Measurements from ENCODE around the gene COL4A4.

COL4A4 gene

DNA sequence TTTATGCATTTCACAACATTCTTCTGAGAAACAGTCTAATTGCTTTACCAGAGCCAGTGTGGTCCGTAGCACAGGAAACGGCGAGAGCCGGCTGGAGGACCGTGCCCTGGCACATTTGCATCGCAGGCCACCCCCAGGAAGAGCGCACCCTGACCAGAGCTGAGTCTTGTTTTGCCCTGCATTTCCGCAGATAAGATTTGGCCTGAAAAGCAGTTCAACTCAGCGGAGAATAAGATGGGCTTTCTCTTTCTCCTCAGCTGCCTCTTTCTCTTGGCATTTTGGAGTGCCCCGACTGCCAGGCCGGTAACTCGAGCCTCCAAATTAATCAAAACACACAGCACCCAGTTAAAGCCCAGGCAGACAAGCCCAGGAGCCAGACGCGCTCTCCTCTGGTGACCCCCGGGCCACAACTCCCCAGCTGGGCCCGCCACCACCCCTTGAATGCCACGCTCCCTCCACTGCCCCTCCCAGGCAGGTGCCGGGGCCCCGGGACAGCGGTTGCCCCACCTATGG, 464 bp downstream of the COL4A4 start:
- in situ Hi-C loops (cut with HindIII; ENCODE audit: low sequenced_read_pairs), result no loop called here

DNA sequence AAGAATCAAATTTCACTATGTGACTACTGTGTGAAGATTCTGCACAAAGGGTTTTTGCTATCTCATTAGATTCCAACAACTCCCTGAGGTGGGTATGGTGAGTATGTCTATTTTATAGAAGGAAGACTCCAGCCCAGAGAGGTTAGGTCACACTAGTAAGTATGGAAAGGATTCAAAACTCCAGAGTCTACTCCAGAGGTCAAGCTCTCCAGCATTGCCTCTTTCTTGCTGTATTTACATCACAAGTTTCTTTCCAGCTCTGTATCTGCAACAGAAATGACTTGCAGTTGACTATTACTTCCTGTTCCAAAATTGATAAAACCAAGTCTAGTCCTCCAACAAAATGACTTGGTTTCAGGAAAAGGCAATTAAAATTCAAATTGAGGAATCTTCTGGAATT, 2.1 kb downstream of the COL4A4 start:
- in situ Hi-C loops (cut with HindIII; ENCODE audit: low sequenced_read_pairs), result no loop called here

DNA sequence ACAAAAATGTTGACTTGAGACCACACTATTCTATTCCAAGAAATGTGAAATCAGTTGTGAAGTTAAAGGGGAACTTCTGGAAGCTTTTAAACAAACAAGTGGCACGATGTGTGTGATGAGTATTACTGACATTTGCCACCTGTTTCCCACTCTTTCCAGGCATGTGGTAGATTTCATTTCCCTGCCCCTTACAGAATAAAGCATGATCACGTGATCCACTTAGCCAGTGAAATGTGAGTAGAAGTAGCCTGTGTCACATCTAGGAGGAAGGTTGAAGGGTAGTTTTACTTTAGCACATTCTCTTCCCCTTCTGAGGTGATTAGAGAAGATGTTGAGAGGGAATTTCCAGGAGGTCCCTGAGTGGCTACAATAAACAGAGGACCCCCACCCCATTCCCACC, 3.8 kb downstream of the COL4A4 start:
- in situ Hi-C loops (cut with HindIII; ENCODE audit: low sequenced_read_pairs), result no loop called here

DNA sequence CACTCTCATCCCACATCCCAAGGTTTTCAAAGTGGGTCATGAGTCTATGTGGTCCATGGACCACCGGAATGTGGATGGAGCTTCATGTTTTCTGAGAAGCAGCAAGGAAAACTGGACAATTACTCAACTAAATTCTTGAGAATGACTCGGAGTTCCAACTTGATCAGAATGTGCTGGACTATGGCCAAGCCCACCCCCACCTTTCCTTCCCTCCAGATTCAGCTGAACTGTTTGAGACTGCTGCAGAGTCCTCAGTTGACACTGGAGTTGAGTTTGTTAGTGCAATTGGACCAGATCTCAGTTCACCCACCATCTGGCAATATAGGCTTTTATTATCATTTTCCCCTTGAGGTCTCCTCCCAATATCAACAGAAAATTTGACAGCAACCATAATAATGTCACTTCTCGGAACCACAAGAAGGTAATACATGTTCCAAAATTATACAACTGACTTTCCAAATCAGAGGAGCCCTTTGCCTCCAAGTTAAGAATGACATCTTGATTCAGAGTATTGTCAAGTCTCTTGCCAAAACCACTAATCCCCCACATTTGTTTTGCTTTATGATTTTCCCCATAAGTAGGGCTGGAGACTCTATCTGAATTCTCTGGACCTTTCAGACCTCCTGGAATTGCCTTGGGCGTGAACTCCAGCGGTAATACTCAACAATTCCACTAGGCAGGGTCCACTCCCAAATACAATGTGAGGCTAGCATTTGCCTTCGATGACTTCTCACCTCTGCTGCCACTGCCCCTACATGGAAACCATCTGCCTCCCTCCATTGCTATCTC, 8.8 kb downstream of the COL4A4 start:
- in situ Hi-C loops (cut with HindIII; ENCODE audit: low sequenced_read_pairs), result no loop called here

DNA sequence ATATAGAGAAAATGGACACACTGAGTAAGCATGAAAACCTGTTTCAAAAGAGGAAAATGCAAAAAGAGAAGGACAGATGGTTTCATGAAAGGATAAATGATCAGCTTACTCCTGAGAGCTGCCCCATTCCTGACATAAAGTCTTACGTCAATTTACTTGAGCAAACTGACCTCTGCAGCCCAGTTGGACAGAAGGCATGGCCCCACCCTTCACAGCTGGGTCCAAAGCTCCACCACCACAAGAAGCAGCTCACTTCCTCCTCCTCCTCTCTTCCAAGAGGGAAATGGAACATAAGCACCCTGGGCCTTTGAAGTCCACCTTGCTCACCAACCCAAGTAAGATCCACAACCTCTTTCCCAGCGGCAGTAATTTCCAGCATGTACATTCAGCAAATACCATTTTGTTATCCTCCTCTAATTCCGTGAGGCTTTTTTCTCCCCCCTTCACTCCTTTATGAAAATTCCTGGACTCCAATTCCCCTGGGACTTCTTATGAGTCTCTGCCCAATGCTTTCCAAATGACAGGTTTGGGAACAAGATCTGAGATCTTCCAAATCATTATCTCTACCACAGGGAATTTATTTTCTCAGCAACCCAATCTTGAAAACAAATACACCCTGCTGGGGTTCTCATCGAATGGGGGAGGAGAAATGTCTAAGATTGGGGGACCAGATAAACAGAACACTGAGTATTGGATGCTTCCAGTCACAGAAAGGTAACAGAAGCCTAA, 10.1 kb downstream of the COL4A4 start:
- in situ Hi-C loops (cut with HindIII; ENCODE audit: low sequenced_read_pairs), result no loop called here

DNA sequence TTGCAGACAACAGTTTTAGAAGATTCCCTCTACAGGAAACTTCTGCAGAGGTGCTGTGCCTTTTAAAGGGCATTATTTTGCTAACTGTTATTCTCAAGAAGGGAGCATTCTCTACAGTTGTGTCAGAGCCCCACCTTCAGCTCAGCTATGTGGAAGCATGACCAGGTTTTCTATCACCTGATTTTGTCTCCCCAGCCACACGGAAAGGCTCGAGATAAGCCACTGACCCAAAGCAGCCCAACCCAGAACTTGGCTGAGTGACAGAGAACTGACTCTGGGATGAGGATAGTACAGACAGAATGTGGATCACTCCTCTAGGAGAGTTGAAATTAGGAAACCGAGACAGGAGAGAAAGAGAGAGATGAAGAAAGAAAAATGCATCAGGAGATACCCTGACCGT, 10.7 kb downstream of the COL4A4 start:
- in situ Hi-C loops (cut with HindIII; ENCODE audit: low sequenced_read_pairs), result no loop called here

DNA sequence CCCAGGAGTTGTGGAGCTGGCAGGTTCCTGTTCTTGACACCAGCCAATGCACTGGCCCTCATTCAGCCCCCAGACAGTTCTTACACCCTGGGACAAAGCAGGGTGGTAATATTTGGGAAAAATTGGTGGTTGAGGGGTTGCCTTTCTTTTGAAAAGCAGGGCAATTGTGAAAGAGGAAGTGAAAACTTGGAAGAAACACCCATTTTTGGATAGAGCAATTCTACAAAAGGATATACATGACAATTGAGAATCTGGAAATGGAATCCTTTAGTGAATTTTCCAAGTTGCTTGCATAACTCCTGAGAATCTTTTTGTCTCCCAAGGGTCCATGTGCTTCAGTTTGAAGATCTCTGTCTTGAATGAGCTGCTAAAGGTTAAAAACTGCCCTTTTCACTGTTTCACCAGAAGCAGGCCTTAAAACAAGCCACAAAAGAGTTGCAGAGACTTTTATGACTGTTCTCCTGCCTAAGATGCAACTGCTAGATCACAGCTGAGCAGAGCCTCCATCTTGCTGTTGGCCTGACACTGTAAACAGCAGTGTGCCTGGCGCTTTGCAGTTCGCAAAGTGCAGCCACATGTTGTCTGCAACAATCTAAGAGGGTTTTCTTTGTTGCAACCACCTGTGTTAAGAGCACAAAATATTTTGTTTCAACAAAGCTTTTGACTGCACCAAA, 11.8 kb downstream of the COL4A4 start:
- in situ Hi-C loops (cut with HindIII; ENCODE audit: low sequenced_read_pairs), result no loop called here

DNA sequence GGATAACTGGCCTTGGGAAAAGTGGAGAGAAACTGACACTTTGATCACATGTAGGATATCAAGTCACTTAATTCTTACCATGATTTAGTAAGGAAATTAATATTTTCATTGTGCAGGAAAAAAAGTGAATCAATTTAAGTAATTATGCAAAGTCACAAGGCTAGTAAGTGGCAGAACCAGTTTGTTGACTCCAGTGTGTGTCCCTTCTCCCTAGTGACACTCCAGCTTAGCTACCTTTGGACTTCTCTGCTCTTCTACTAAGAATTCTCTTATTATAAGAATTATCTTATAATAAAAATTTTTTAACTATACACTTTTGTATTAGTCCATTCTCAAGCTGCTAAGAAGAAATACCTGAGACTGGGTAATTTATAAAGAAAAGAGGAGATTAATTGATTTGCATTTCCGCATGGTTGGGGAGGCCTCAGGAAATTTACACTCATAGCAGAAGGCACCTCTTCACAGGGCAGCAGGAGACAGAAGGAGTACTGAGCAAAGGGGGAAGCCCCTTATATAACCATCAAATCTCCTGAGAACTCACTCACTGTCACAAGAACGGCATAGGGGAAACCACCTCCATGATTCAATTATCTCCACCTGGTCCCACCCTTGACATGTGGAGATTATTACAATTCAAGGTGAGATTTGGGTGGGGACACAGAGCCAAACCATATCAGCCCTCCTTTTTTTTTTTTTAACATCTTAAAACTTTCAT, 13.6 kb downstream of the COL4A4 start:
- in situ Hi-C loops (cut with HindIII; ENCODE audit: low sequenced_read_pairs), result no loop called here

DNA sequence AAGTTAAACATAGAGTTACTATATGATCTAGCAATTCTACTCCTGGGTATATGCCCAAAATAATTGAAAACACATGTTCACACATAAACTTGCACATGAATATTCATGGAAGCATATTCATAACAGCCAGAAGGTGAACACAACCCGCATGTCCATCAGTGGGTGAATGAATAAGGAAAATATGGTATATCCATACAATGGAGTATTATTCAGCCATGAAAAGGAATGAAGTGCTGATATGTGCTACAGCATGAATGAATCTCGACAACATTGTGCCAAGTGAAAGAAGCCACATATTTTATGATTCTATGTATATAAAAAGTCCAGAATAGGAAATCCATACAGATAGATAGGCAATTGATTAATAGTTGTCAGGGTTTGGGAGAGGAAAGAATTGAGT, 15.9 kb downstream of the COL4A4 start:
- in situ Hi-C loops (cut with HindIII; ENCODE audit: low sequenced_read_pairs), result no loop called here

DNA sequence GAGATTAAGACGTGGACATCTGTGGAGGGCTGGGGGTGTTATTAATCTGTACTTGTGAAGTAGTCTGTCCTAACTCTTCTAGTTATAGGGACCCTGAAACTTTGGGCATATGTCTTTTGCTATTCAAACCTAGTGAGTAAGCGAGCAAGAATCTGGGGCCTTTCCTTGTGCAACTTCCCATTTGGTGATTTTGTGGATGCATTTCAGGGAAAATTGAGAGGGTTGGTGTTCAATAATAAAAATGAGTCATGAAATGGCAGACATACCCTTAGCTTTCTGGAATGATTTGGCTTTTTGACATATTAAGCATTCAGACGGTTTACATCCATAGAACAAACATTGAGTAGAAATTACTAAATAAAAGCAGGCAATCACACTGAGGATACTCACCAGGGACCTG, 17.0 kb downstream of the COL4A4 start:
- in situ Hi-C loops (cut with HindIII; ENCODE audit: low sequenced_read_pairs), result no loop called here

DNA sequence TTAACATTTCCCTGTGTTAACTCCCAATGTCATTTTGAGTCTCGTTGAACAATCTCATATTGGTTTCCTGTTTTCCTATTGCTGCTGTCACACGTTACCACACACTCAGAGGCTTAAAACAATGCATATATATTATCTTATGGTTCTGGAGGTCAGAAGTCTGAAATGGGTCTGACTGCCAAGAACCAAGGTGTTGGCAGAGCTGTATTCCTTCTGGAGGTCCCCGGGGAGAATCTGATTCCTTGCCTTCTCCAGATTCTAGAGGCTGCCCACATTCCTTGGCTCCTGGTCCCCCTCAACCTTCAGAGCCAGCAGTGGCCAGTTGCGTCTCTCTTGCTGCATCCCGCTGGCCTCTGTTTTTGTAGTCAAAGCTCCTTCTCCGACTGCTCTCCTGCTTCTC, 17.5 kb downstream of the COL4A4 start:
- in situ Hi-C loops (cut with HindIII; ENCODE audit: low sequenced_read_pairs), result no loop called here

DNA sequence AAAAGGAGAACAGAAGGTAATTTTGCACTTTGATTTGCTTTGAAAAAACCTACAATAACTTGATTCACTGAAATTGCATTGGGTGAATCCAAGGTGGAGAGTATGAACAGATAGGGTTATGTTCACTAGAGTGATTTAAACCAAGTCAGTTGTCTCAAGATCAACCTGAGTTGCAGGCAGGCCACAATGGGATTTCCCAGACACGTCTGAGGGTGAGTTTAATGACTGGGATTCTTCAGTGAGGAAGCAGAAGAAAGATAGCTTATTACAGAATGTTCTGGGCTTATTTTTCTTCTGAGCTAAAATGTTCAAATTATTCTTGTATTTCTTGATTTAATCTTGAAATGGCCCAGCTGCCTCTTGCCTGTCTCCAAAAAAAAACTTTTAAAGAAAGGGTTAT, 20.1 kb downstream of the COL4A4 start:
- in situ Hi-C loops (cut with HindIII; ENCODE audit: low sequenced_read_pairs), result no loop called here

DNA sequence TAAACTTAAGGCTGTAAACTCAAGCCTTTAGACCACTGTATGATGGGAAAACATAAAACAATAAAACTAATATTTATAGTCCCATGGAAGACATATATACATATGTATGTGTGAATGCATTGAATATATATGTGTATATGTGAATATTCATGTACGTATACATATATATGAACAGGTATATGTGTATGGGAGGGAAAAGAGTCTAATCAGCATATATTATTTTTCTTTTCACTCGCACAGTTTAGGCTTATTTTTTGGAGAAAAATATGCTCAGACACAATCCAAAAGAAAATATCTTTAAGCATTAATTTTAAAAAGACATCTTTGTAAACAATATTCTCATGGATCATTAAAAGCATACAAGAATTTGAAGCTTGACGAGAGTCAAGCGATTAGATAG, 22.7 kb downstream of the COL4A4 start:
- in situ Hi-C loops (cut with HindIII; ENCODE audit: low sequenced_read_pairs), result no loop called here

DNA sequence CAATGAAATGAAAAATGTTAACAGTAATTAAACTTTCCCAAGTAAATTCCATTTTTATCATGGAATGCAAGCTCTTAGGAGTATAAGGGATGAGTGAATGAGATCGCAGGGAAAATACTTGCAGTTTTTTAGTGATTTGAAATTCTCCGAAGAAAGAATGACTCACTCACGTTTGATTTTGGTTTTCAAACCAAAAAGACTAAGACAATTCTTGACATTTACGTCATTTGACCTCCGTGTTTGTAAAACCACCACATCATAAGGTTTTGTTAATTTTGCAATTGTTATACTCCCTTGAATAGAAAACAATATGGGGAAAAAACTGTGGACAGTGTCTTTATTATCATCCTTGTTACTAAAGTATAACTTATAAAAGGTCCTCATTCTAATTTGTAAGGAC, 29.4 kb downstream of the COL4A4 start:
- in situ Hi-C loops (cut with HindIII; ENCODE audit: low sequenced_read_pairs), result no loop called here

DNA sequence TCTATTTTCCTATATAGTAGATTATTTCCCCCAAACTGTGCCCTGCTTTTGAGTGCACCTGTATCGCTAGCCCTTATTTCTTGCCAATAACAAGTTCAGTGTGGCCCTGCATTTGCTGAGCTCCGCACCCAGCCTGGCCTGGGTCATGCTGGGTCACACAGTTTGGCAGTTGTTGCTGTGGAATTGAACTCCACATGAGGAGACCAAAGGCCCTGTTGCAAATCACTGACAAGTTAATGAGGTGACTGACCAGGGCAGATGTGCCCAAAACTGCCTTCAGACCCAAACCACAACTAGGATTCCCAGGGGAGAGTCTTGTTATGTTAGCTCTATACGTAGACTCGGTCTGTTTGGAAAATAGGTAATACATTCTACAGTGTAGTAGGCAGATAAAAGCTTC, 31.0 kb downstream of the COL4A4 start:
- in situ Hi-C loops (cut with HindIII; ENCODE audit: low sequenced_read_pairs), result no loop called here

DNA sequence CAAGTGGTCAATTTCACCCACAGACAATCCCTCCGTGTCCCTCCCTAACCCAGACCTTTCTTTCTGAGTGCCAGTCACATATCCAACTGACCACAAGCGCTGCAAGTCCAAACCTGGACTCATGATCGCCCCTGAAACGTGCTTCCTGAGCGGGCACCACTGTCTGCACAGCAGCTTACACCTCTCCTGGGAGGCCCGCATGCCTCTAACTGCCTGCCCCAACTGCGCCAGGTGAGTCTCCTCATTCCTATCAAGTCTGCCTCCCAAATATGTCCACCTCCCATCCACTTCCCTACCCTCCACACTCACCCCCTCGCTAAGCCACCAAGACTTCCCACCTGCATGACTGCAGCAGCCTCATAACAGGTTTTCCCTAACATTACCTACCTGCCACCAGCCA, 33.4 kb downstream of the COL4A4 start:
- in situ Hi-C loops (cut with HindIII; ENCODE audit: low sequenced_read_pairs), result no loop called here

DNA sequence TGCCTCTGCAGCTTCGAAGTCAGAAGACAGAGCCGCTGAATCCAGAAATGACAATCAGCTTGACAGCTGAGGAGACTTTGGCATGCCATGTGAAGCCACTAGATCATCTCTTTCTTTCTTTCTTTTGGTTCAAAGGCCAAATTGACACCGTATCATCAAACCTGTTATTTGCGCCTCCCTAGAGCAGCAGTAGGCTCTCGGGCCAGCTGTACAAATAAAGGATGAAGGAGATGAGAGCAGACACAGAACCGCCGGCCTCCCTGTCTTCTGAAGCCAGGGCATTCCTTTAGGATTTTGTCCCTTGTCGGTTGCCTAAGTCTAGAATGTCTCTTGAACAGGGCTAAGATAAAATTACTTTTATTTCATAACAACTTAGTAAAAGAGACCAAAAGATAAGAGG, 36.8 kb downstream of the COL4A4 start:
- in situ Hi-C loops (cut with HindIII; ENCODE audit: low sequenced_read_pairs), result no loop called here

DNA sequence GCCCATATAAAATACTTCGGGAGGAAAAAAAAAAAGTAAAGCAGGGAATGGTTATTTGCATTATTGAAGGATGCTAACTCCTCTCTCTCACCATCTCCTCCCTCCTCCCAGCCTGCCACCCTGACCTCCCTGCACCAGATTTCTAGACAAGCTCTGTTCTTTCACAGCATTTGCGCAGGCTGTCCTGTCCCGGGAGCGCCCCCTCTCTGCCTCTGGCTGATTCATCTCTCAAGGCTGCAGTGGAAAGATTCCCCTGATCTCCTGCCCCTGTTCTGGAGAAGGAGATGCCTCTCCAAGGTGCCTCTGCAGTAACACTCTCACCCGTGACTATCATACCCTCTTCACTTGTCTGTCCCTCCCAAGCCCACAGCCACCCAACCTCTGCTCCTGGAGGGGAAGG, 38.5 kb downstream of the COL4A4 start:
- in situ Hi-C loops (cut with HindIII; ENCODE audit: low sequenced_read_pairs), result no loop called here

DNA sequence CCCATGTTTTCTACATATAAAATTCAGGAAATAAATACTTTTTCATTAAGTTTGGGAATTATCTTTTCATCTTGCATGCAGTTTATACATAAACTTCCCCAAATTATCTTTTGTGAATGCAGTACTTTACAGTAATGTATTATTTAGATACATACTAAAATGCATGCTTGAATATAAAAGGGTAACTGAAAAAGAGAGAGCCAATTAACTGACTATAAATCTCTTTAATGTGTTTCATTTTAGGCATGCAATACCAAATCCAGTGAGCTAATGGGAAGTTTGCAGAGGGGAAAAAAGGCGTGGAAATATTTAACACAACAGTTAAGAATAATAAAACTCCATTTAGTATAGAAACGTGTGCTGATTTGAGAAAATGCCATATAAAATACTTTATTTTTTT, 39.2 kb downstream of the COL4A4 start:
- in situ Hi-C loops (cut with HindIII; ENCODE audit: low sequenced_read_pairs), result no loop called here

DNA sequence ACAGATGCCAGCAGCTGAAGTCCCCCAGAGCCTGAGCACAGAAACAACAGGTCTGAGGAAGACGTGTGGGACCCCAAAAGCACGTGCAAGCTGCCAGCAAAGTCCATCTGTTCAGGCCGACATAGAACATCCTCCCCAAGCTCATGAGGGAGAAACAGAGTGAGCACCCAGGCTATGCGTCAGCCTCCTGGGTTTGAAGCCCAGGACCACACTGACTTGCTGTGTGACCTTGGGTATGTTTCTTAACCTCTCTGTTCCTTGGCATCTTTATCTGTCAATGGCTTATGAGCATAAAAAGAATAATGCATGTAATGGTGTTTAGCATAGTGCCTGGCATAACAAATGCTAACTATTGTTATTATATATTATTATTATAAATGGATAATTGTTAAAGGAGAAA, 40.3 kb downstream of the COL4A4 start:
- in situ Hi-C loops (cut with HindIII; ENCODE audit: low sequenced_read_pairs), result no loop called here

DNA sequence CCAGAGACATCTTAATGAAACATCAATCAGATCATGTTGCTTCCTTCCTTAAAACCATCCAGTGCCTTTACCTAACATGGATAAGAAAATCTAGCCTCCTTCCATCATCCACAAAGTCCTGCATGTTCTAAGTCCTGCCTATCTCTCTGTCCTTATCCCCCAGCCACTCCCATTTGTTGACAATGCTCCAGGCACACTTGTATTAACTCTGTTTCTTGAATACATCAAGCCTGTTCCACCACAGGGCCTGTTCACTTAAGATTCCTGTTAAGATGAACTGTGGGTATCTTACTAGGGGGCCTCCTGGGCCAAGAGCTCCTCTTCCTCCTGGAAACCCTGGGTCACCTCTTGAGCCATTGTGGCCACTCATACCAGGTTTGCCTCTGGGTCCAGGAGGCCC, 45.7 kb downstream of the COL4A4 start:
- in situ Hi-C loops (cut with HindIII; ENCODE audit: low sequenced_read_pairs), result no loop called here

All from DLD1 (cell line).